ENCODE data around the gene NUP210. TPM values are rescaled to one million over a fixed set of nuclear protein-coding genes. Genes with fewer than 3 reads are reported as not detected.

Gene NUP210
- total and polyA plus RNA-seq, 2 of the 13 experiments (the other 11 are each of a cell fraction or from before 2014, with no cell fraction given), result 31.6 to 35.2 TPM

- ChIA-PET CTCF (ENCODE audit: low intra/inter-chr PET ratio, low total read pairs) (no interaction called here), POLR2A (no interaction called here)
- Histone ChIP-seq H3K9ac (ENCODE audit: insufficient read depth, low read depth, low read length) (no peak overlapping the region), H3K36me3 (replicated peaks in 1 of 2; ENCODE audit: control insufficient read depth in 1 of 2, insufficient read depth in 2 of 2, low read length in 2 of 2) (peaks cover 32 to 55% of the 10 kb centered on the region in 2 experiments; a peak in 4 of 5 replicates), H3K27ac (ENCODE audit: extremely low read length, insufficient read depth, low read length) (no peak overlapping the region), H2AFZ (ENCODE audit: low read length) (no peak overlapping the region), H3K9me3 (ENCODE audit: low read length) (no peaks in the 10 kb centered on the region), H3K4me2 (ENCODE audit: low read depth, low read length) (no peak overlapping the region), H3K4me3 (replicated peaks in 1 of 3; ENCODE audit: insufficient read depth in 1 of 3, low read depth in 2 of 3, low read length in 3 of 3) (no peak overlapping the region), H3K27me3 (ENCODE audit: control insufficient read depth in 1 of 2, insufficient read depth in 2 of 2, low read length in 2 of 2) (no peaks in the 10 kb centered on the region), H3K4me1 (ENCODE audit: insufficient read depth, low read length) (no peaks in the 10 kb centered on the region), H3K79me2 (ENCODE audit: insufficient read depth, low read length) (no peaks in the 10 kb centered on the region), H4K20me1 (ENCODE audit: insufficient read depth, low read length) (no peaks in the 10 kb centered on the region)
- FAIRE-seq, result no peak
- no peak for ATAC-seq
- in situ Hi-C loops (cut with HindIII; ENCODE audit: extremely low pct_ligation_motif_present, low pct_unique_long_range_greater_than_20kb), result no loop called here
- DNase-seq (ENCODE audit: low spot score), result no peak
- TSS peak; percentile 55 for BruUV-seq (replicated peaks)
- TF ChIP-seq BCL3 (CRISPR knock-in tag; IDR thresholded peaks at IDR 0.05), result no peak
- TF ChIP-seq HIVEP1 (CRISPR knock-in tag; IDR thresholded peaks at IDR 0.05), result no peak
- TF ChIP-seq ZNF558 (CRISPR knock-in tag; IDR thresholded peaks at IDR 0.05; ENCODE audit: borderline replicate concordance), result no peak
- TF ChIP-seq PCBP1 (IDR thresholded peaks at IDR 0.05; ENCODE audit: borderline replicate concordance, low read depth, low read length), result no peak
- TF ChIP-seq MAFK (conservative IDR thresholded peaks at IDR 0.05 in 1 of 2, IDR thresholded peaks at IDR 0.05 in 1 of 2; ENCODE audit: low read length in 2 of 2), result no peak
- TF ChIP-seq MTF1 (CRISPR knock-in tag; IDR thresholded peaks at IDR 0.05), result no peak
- no peak for TF ChIP-seq HNF4G (IDR thresholded peaks at IDR 0.05; ENCODE audit: borderline replicate concordance, low read depth, low read length)
- no peak for TF ChIP-seq HNF4G (CRISPR knock-in tag; IDR thresholded peaks at IDR 0.05; ENCODE audit: borderline replicate concordance, low read depth)
- no peak for TF ChIP-seq BRCA1 (CRISPR knock-in tag; IDR thresholded peaks at IDR 0.05)
- TF ChIP-seq, protein P1, sequence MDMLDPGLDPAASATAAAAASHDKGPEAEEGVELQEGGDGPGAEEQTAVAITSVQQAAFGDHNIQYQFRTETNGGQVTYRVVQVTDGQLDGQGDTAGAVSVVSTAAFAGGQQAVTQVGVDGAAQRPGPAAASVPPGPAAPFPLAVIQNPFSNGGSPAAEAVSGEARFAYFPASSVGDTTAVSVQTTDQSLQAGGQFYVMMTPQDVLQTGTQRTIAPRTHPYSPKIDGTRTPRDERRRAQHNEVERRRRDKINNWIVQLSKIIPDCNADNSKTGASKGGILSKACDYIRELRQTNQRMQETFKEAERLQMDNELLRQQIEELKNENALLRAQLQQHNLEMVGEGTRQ (IDR thresholded peaks at IDR 0.05; ENCODE audit: low read depth, low read length), result no peak
- TF ChIP-seq, protein P1 (CRISPR knock-in tag; IDR thresholded peaks at IDR 0.05; ENCODE audit: borderline replicate concordance), result no peak
- TF ChIP-seq PLRG1 (conservative IDR thresholded peaks at IDR 0.05), result no peak
- no peak for TF ChIP-seq ZNF484 (CRISPR knock-in tag; IDR thresholded peaks at IDR 0.05; ENCODE audit: borderline replicate concordance, low read depth)
- intact Hi-C loops (cut with micrococcal nuclease; ENCODE audit: unreplicated experiment), result no loop called here
- WGBS (ENCODE audit: low lambda C conversion rate), result 96% methylated on average over 5 of the region's 10 CpGs
Observed at GRCh38 chr3:13316603-13317002, 103.5 kb downstream of the NUP210 start.

All from HepG2 (cell line).